ENCODE data around the gene ELF1. TPM values are rescaled to one million over a fixed set of nuclear protein-coding genes. Genes with fewer than 3 reads are reported as not detected.

The ELF1 gene
- total RNA-seq, 4 donors from 2014 or later: 54.6 to 118 (median 98.6) TPM

DNA sequence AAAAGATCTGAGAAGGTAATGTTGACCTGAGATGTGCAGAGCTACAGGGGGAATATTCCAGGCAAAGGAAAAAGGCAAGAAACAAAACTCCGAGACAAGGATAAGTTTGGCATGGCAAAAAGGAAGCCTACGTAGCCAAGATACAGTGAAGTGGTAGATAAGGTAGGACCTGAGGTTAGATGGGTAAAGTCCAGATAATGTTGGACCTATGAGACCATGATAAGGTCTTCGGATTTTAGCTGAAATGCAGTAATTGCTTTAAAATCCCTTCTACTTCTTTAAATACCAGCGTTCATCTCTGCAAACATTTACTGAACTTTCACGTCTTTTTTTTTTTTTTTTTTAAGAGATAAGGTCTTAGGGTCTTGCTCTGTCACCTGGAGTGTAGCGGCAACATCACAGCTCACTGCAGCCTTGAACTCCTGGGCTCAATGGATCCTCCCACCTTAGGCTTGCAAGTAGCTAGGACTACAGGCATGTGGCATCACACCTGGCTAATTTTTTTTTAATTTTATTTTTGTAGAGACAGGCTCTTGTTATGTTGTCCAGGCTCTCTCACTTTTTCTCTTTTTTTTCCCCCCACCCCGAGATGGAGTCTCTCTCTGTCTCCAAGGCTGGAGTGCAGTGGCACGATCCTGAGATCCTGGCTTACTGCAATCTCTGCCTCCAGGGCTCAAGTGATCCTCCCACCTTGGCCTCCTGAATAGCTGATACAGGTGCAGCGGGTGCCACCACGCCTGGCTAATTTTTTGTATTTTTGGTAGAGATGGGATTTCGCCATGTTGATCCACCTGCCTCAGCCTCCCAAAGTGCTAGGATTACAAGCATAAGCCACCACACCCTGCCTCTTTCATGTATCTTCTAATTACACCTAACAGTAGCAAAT, 38.0 kb upstream of the ELF1 start:
- Histone ChIP-seq H3K4me3 (no peak overlapping the region), H3K27me3 (no peaks in the 10 kb centered on the region), H3K4me1 (peaks cover 0 to 72% (median 36%) of the 10 kb centered on the region in 4 donors), H3K9me3 (no peaks in the 10 kb centered on the region), H3K36me3 (no peaks in the 10 kb centered on the region), H3K27ac (peak overlapping the region in 1 of 4 donors; percentile 22)
- DNase-seq (ENCODE audit: low spot score in 2 of 2): no peak
- TF ChIP-seq, protein P1, sequence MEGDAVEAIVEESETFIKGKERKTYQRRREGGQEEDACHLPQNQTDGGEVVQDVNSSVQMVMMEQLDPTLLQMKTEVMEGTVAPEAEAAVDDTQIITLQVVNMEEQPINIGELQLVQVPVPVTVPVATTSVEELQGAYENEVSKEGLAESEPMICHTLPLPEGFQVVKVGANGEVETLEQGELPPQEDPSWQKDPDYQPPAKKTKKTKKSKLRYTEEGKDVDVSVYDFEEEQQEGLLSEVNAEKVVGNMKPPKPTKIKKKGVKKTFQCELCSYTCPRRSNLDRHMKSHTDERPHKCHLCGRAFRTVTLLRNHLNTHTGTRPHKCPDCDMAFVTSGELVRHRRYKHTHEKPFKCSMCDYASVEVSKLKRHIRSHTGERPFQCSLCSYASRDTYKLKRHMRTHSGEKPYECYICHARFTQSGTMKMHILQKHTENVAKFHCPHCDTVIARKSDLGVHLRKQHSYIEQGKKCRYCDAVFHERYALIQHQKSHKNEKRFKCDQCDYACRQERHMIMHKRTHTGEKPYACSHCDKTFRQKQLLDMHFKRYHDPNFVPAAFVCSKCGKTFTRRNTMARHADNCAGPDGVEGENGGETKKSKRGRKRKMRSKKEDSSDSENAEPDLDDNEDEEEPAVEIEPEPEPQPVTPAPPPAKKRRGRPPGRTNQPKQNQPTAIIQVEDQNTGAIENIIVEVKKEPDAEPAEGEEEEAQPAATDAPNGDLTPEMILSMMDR (IDR thresholded peaks at IDR 0.05): no peak
- no peak for TF ChIP-seq POLR2A (IDR thresholded peaks at IDR 0.05)
- 86% methylated on average over 11 of the region's 11 CpGs for WGBS, 2 donors

GRCh38 chr13:41056194-41056593, 37.1 kb upstream of the ELF1 start:
- no peak overlapping the region for H3K27ac ChIP-seq
- TF ChIP-seq EP300 (IDR thresholded peaks at IDR 0.05): no peak
- TF ChIP-seq, protein P1 (IDR thresholded peaks at IDR 0.05): no peak
- no peak for TF ChIP-seq POLR2A (IDR thresholded peaks at IDR 0.05)
- H3K9me3 ChIP-seq: no peaks in the 10 kb centered on the region
- no peaks in the 10 kb centered on the region for H3K27me3 ChIP-seq
- DNase-seq (ENCODE audit: low spot score in 2 of 2): no peak
- H3K36me3 ChIP-seq: no peaks in the 10 kb centered on the region
- H3K4me3 ChIP-seq: no peak overlapping the region
- H3K4me1 ChIP-seq: peaks cover 0 to 76% (median 36%) of the 10 kb centered on the region in 4 donors

DNA sequence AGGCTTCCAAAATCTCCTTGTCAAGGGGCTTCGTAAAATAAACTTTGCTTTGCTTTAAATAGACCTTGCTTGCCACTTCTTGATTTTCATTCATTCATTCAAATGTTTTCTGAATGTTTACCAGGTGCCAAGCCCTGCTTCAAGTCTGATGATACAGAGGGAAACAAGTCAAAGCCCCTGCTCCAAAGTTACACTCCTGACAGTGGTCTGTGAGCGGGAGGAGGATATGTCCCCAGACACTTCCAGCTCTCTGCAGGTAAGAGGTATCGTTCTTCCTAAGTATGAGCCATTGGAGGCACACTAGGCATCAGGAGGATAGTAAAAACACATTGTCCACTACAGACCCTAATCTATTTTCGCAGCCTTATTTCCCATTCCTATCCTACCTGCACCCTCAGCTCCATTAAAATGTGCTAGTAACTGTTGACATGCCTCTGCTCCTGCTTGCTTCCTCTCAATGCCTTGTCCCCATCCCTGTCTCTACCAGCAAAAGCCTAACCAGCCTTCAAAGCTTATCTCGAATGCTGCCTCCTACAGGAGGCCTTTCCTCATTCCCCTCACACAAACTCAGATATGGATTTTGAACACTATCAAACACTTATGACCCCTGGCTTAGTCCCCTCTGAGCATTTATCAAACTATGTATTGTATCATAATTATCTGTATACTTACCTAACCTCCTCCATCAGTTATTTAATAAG, 36.0 kb upstream of the ELF1 start:
- Histone ChIP-seq H3K9me3 (no peaks in the 10 kb centered on the region), H3K4me3 (no peak overlapping the region), H3K4me1 (peaks cover 0 to 88% (median 36%) of the 10 kb centered on the region in 4 donors), H3K27ac (peak overlapping the region in 2 of 4 donors; percentile 33 to 73), H3K27me3 (no peaks in the 10 kb centered on the region), H3K36me3 (no peaks in the 10 kb centered on the region)
- no peak for DNase-seq (ENCODE audit: low spot score in 2 of 2)
- 86 to 88% methylated on average over 5 of the region's 5 CpGs for WGBS, 2 donors
- TF ChIP-seq POLR2A (IDR thresholded peaks at IDR 0.05) (no peak), EP300 (IDR thresholded peaks at IDR 0.05) (no peak)
- TF ChIP-seq, protein P1 (IDR thresholded peaks at IDR 0.05): no peak

GRCh38 chr13:41054212-41054877, 35.2 kb upstream of the ELF1 start:
- no peaks in the 10 kb centered on the region for H3K36me3 ChIP-seq
- H3K27me3 ChIP-seq: no peaks in the 10 kb centered on the region
- DNase-seq (ENCODE audit: low spot score in 2 of 2): peak in 1 of 2 donors; percentile 69
- H3K27ac ChIP-seq: peak overlapping the region in 3 of 4 donors; percentile 0 to 73 (median 55)
- TF ChIP-seq POLR2A (IDR thresholded peaks at IDR 0.05) (no peak), EP300 (IDR thresholded peaks at IDR 0.05) (no peak)
- TF ChIP-seq, protein P1 (IDR thresholded peaks at IDR 0.05): peak in 3 of 5 experiments; percentile 37 to 47 (median 45)
- H3K4me3 ChIP-seq: no peak overlapping the region
- H3K9me3 ChIP-seq: no peaks in the 10 kb centered on the region
- H3K4me1 ChIP-seq: peaks cover 0 to 95% (median 36%) of the 10 kb centered on the region in 4 donors
- WGBS, 2 donors: 51 to 57% methylated on average over 9 of the region's 9 CpGs

All from tibial nerve (tissue), 4 donors.